Embryonic facial prominence (tissue), 1 donor: ENCODE results near the gene CCDC54.
"Not testable (repeated sequence)": the region's sequence is repeated elsewhere in the genome, so short reads cannot be mapped to it uniquely, and the experiment has no call there.

Experiments
- DNase-seq: peaks from one replicate; pipeline ENCODE4 v3.0.0-alpha.2; 2016; ENCODE audit errors: extremely low spot score

Gene CCDC54

DNA sequence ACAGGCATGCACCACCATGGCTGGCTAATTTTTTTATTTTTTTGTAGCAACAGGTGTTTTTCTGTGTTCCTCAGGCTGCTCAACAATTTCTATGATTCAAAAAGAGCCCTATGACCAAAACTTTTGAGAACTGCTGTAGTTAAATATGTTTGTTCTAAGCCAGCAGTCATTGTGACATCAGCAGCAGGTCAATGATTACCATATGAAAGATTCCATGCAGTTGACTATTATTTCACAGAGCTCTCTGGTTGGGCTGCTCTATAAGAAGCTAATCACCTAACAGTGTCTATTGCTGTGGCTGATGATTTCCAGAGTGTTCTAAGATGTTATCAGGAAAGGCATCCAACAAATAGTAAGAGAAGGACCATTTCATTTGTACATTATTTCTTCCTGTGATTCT lies at the start of gene CCDC54:
TSS of gene CCDC54 (plus strand) at position 289 of the 400 bp plus-strand sequence. CDS start 149 bp downstream, outside the sequence.
- DNase-seq: no peak

GRCh38 chr3:107328069-107328468 lies 49.2 kb upstream of the CCDC54 start:
- DNase-seq: no peak

GRCh38 chr3:107329088-107329487 lies 48.2 kb upstream of the CCDC54 start:
- no peak for DNase-seq

GRCh38 chr3:107339690-107340089 lies 37.5 kb upstream of the CCDC54 start:
- not testable (repeated sequence) for DNase-seq

GRCh38 chr3:107344722-107345121 lies 32.5 kb upstream of the CCDC54 start:
- DNase-seq: no peak

DNA sequence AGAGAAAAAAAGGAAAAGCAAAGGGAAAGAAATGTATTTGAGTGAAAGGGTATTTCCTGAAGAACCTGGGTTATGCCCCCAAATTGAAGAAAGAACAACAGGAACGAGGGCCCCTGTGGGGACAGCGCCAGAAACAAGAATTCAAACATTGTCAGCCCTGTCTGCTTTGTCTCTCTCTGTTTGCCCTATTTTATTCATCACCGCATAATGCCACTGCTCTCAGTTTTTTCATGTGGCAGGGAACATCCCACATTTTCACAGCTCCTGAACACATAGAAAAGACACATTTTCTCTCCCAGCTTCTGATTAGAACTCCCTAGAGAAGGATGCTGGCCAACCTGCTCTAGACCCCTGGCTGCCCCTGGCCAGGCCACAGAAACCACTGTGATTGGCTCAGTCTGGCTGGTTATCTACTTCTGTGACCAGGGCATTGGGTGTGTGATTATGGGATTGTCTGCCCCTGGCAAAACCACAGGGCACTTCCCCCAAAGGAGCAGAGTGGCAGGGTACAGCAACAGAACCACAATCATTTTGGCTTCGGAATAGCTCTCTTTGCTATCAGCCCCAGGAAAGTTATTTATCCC lies 31.3 kb upstream of the CCDC54 start:
- DNase-seq: no peak

DNA sequence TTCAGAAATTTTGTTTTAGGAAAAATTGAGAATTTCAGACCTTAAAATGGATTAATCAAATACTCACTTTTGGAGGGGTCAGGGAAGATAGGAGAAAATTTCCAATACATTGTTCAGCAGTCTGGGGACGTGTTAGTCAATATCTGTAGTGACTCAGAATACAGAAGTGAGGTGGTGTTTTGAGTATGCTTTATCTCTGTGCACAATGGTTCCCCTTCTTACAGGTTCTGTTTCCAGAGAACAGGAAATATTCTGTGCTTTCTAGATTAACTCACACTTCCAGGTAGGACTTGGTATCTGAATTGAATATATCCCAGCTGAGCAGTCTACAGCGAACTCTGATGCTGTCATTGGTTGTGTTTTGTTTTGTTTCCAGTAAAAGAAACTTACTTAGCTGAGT lies 30.7 kb upstream of the CCDC54 start:
- no peak for DNase-seq

GRCh38 chr3:107347751-107348150 lies 29.5 kb upstream of the CCDC54 start:
- DNase-seq: no peak

- no peak for DNase-seq
Measured at GRCh38 chr3:107356706-107357105, 20.5 kb upstream of the CCDC54 start.

DNA sequence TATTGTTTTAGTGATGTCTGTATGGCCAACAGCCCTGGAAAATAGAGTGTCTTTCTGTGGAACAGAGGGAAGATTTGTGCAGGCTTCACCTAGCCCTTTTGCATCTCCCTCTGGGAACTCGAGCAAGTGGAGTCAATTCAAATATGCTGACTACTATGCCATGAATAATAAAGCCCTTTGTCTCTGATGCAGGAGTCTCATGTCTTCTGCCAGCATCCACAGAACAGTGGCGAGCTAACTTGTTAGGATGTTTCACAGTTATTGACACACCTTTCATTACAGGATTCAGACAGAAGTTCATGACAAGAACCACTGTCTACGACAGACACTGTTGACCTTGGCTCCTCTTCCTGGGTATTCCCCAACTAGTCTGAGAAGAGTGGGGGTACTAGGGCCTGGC lies 15.6 kb upstream of the CCDC54 start:
- no peak for DNase-seq

DNA sequence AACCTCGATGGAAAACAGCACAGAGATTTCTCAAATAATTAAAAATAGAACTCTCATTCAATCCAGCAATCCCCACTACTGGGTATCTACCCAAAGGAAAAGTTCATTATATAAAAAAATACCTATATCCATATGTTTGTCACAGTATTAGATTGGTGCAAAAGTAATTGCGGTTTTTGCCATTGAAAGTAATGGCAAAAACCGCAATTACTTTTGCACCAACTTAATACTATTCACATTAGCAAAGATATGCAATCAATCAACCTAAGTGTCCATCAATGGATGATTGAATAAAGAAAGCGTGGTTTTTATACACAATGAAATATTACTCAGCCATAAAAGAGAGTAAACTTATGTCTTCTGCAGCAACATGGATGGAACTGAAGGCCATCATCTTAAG lies 12.2 kb upstream of the CCDC54 start:
- no peak for DNase-seq

GRCh38 chr3:107366766-107367165 lies 10.5 kb upstream of the CCDC54 start:
- no peak for DNase-seq

GRCh38 chr3:107367353-107367752 lies 9.9 kb upstream of the CCDC54 start:
- no peak for DNase-seq

DNA sequence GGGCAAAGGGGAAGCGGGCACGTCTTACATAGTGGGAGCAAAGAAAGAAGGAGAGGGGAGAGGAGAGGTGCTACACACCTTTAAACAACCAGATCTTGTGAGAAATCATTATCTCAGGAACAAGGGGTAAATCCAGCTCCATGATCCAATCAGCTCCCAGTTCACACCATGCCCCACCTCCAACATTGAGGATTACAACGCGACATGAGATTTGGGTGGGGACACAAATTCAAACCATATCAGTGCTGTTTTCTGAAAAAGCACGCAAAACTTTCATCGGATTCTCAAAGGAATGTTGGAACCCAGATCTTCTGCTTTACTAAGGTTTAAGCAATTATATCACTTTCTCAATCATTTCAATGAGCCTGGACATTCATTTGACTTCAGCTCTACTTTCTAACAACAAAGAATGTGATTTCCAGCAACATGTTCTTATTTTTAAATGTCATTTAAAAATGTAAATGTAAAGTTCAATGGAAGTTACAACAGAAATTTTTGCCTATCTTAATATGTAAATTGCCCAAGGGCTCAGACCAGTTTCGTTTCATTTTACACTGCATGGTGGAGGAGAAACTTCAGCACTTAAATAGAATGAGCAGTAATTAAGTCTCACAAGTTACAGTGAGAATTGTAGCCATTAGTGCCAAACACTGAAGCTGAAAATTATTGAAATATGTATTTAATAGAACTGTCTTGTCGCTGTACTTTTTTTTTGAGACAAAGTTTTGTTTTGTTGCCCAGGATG lies 8.4 kb upstream of the CCDC54 start:
- DNase-seq: no peak

DNA sequence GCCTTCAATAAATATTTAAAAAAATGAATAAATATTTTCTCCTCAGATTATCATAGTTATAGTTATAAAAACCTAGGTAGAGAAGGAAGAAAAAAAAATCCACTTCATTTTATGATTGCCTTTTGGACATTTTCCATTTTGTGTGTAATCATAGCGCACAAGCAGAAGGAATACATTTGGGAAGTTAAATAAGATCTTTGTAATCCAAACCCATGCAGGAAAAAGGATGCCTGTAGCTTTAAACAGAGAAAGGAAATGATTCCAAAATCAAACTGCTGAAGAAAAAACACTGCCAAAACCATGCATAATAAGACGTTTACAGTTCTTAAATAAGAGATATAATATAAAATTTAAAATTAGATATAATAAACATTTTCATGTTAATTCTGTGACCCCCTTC lies 7.4 kb upstream of the CCDC54 start:
- DNase-seq: no peak

- DNase-seq: no peak
Measured at GRCh38 chr3:107370907-107371306, 6.3 kb upstream of the CCDC54 start.

DNA sequence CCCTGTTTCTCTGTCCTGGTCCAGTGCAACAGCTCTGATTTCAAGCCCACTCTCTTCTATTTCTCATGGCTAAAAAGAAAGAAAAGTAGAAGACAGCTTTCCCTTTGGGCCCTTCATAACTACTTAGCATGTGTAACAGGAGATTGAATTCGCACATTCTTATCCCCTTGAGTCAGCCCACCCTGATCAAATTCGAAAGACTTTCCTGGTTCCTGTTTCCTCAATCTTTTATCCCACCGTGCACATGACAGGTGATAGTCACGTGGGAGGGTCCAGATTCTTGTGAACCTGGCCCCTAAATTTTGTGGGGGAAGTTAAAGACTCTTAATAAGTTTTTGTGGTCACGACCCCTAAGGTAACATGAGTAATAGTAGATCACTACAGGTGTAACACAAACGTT lies 4.7 kb upstream of the CCDC54 start:
- DNase-seq: no peak

DNA sequence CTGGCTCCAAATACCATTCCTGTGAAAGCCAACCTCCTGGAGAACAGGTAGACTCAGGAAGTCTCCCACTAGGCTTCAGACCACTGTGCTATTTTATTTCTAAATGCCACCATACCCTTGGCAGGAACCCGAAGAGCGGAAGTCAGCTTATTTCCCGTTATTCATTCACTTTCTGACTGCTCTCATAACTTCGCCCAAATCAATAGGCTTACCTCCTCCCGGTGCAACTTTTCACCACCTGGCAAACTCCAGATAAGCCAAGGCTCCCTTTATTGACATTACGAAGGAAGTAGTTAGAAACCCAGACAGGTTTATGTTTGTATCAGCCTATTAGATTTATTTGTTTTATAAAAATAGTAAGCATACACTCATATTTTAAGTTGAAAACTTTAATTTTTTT lies 3.3 kb upstream of the CCDC54 start:
- DNase-seq: no peak

DNA sequence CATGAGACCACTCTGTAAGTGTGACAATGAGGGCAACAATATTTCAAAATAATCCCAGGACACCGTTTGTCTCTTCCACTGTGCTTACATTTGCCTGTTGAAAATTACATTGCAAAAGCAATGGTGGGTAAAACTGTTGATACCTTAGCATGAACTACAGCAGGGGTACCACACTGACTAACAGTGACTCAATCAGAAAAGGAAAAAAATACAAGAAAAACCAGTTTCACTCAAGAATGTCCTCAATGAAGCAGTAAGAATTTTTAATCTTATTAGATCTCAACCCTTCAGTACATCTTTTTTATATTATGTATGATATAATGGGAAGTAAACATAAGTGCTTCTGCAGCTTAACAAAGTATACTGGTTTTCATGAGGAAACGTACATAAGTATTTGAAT lies 1.6 kb upstream of the CCDC54 start:
- DNase-seq: no peak

- no peak for DNase-seq
Measured at GRCh38 chr3:107382631-107383030, 5.4 kb downstream of the CCDC54 start.

DNA sequence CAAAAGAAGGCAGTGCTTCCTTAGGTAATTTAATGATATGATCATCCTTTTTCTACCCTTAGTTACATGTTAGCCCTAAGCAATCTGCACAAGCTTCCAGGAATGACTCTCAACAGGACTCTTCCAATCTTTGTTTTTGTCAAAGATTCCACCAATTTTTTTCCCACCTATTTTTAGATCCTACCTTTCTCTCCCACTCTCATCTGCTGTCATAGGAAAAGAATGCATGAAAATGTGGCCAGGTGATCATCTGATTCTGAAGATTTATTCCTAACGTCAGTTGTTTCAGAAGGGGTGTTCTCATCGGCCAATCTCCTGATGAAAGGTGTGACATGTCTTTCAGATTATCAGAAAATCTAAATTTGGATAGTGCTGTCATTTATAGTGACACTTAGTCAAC lies 7.2 kb downstream of the CCDC54 start:
- DNase-seq: no peak

DNA sequence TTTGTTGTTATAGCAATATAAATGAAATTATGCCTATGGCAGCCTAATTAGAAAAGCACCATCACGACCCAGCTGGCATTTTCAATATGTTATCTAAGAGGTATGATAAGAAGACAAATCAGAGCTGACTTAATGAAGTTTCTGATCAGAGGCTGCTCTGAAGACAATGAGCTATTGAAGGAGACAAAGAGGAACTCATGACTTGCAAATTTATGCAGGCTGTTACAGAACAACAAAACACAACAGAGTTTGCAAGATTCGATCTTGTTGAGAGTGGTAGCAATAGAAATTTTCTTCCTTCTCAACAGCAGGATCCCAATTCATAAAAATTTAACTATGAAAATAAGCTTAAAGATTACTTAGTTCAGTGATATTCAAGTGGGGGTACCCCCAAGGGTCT lies 7.7 kb downstream of the CCDC54 start:
- DNase-seq: no peak

DNA sequence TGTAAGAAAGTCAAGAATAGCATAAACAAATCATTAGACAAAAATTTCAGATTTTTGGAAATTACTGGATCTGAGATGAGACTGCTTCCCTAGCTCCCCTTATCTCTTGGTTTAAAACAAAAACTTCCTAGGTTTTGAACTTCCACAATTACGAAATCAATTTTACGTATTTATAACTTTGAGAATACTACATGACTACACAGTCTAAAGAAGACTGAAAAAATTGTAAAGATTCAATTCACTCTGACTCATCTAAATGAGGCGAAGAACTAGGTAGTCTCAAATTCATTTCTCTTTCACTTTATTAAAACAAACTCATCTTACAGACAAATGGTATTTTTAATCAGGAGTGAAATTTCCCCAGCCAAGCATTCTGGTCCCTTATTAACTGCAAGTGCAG lies 10.3 kb downstream of the CCDC54 start:
- DNase-seq: no peak
